ENCODE results near the gene ELOVL4.

ELOVL4 gene

DNA sequence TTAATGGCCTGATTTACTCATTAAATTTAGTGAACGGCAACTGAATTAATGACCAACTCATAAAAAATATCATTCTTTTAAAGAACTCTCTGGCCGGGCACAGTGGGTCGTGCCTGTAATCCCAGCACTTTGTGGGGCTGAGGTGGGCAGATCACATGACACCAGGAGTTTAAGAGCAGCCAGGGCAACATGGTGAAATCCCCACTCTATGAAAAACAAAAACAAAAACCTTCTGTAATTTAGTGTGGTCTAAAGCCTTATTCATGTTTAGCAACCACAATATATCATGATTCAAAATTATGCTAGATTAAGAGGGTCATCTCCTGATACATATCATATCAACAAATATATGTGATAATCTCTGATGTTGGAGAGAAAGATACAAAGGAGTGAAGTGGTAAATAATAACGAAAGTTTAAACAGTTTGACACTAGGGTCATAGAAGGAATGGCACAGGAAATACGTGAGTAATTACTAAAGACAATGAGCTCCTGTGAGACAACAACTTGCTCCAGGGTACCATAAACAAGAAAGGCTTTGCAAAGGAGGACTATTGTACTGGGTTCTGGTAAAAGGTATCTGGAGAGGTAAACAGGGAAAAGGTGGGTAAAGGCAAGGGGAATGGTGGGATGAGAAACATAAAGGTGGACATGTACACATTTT, 5.7 kb downstream of the ELOVL4 start:
- ATAC-seq = no peak
- TF ChIP-seq ZNF565 (CRISPR knock-in tag; conservative IDR thresholded peaks at IDR 0.05; ENCODE audit: low read depth) (no peak), SNAI2 (CRISPR knock-in tag; IDR thresholded peaks at IDR 0.05) (no peak), RARB (CRISPR knock-in tag; IDR thresholded peaks at IDR 0.05) (no peak), GLIS3 (CRISPR knock-in tag; IDR thresholded peaks at IDR 0.05) (no peak), ARNTL (CRISPR knock-in tag; IDR thresholded peaks at IDR 0.05; ENCODE audit: borderline replicate concordance, low read depth) (no peak)
- TF ChIP-seq, protein P1, sequence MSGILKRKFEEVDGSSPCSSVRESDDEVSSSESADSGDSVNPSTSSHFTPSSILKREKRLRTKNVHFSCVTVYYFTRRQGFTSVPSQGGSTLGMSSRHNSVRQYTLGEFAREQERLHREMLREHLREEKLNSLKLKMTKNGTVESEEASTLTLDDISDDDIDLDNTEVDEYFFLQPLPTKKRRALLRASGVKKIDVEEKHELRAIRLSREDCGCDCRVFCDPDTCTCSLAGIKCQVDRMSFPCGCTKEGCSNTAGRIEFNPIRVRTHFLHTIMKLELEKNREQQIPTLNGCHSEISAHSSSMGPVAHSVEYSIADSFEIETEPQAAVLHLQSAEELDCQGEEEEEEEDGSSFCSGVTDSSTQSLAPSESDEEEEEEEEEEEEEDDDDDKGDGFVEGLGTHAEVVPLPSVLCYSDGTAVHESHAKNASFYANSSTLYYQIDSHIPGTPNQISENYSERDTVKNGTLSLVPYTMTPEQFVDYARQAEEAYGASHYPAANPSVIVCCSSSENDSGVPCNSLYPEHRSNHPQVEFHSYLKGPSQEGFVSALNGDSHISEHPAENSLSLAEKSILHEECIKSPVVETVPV (CRISPR knock-in tag; IDR thresholded peaks at IDR 0.05) = no peak
- TF ChIP-seq, protein P2, sequence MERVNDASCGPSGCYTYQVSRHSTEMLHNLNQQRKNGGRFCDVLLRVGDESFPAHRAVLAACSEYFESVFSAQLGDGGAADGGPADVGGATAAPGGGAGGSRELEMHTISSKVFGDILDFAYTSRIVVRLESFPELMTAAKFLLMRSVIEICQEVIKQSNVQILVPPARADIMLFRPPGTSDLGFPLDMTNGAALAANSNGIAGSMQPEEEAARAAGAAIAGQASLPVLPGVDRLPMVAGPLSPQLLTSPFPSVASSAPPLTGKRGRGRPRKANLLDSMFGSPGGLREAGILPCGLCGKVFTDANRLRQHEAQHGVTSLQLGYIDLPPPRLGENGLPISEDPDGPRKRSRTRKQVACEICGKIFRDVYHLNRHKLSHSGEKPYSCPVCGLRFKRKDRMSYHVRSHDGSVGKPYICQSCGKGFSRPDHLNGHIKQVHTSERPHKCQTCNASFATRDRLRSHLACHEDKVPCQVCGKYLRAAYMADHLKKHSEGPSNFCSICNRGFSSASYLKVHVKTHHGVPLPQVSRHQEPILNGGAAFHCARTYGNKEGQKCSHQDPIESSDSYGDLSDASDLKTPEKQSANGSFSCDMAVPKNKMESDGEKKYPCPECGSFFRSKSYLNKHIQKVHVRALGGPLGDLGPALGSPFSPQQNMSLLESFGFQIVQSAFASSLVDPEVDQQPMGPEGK (CRISPR knock-in tag; IDR thresholded peaks at IDR 0.05; ENCODE audit: borderline replicate concordance) = no peak
- TF ChIP-seq, protein P3, sequence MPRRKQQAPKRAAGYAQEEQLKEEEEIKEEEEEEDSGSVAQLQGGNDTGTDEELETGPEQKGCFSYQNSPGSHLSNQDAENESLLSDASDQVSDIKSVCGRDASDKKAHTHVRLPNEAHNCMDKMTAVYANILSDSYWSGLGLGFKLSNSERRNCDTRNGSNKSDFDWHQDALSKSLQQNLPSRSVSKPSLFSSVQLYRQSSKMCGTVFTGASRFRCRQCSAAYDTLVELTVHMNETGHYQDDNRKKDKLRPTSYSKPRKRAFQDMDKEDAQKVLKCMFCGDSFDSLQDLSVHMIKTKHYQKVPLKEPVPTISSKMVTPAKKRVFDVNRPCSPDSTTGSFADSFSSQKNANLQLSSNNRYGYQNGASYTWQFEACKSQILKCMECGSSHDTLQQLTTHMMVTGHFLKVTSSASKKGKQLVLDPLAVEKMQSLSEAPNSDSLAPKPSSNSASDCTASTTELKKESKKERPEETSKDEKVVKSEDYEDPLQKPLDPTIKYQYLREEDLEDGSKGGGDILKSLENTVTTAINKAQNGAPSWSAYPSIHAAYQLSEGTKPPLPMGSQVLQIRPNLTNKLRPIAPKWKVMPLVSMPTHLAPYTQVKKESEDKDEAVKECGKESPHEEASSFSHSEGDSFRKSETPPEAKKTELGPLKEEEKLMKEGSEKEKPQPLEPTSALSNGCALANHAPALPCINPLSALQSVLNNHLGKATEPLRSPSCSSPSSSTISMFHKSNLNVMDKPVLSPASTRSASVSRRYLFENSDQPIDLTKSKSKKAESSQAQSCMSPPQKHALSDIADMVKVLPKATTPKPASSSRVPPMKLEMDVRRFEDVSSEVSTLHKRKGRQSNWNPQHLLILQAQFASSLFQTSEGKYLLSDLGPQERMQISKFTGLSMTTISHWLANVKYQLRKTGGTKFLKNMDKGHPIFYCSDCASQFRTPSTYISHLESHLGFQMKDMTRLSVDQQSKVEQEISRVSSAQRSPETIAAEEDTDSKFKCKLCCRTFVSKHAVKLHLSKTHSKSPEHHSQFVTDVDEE (CRISPR knock-in tag; IDR thresholded peaks at IDR 0.05) = no peak

DNA sequence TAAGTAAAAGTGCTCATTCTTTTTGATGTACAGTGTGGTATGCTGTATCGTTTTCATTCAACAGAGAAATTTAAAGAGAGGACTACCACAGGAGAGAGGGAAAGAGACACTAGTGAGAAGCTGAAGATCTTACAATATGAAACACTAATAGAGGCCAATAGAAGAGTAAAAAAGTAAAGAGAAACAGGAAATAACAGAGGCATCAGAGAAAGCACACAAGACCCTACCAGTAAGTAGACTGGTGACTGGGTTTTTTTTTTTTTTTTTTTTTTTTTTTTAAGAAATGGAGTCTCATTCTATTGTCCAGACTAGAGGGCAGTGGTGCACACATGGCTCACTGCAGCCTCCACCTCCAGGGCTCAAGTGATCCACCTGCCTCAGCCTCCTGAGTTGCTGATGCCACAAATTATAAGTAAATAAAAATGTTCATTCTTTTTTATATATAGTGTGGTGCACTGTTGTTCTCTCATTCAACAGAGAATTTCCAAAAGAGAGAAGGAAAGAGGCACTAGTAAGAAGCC, 18.8 kb downstream of the ELOVL4 start:
- TF ChIP-seq RARB (CRISPR knock-in tag; IDR thresholded peaks at IDR 0.05) (no peak), ZNF70 (CRISPR knock-in tag; IDR thresholded peaks at IDR 0.05) (no peak), BACH2 (CRISPR knock-in tag; IDR thresholded peaks at IDR 0.05; ENCODE audit: borderline replicate concordance) (no peak), ZC3H10 (CRISPR knock-in tag; IDR thresholded peaks at IDR 0.05) (no peak)
- TF ChIP-seq, protein P1 (CRISPR knock-in tag; IDR thresholded peaks at IDR 0.05) = no peak
- TF ChIP-seq, protein P2 (CRISPR knock-in tag; IDR thresholded peaks at IDR 0.05; ENCODE audit: borderline replicate concordance) = no peak
- TF ChIP-seq, protein P3 (CRISPR knock-in tag; IDR thresholded peaks at IDR 0.05) = no peak
- ATAC-seq = no peak; the same call in 1 of the 3 replicates

DNA sequence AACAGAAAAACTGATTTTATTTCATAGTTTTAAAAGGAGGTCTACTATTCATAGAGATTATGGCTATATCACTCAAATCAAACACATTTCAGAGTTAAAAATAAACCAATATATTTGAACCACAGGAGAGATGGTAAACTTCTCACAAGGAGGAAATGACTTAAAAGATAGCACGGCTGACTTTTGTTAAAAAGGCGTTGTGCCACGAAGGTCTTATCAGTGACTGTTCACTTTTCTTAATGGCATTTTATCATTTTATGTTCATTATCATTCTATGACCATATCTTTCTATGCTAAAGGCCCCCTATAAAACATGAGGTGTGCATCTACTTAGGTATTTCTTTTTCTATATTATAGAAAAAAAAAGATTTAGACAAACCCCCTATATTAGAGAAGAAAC, 19.6 kb downstream of the ELOVL4 start:
- TF ChIP-seq, protein P2 (CRISPR knock-in tag; IDR thresholded peaks at IDR 0.05; ENCODE audit: borderline replicate concordance) = no peak
- TF ChIP-seq ZNF565 (CRISPR knock-in tag; conservative IDR thresholded peaks at IDR 0.05; ENCODE audit: low read depth) = no peak
- TF ChIP-seq, protein P4, sequence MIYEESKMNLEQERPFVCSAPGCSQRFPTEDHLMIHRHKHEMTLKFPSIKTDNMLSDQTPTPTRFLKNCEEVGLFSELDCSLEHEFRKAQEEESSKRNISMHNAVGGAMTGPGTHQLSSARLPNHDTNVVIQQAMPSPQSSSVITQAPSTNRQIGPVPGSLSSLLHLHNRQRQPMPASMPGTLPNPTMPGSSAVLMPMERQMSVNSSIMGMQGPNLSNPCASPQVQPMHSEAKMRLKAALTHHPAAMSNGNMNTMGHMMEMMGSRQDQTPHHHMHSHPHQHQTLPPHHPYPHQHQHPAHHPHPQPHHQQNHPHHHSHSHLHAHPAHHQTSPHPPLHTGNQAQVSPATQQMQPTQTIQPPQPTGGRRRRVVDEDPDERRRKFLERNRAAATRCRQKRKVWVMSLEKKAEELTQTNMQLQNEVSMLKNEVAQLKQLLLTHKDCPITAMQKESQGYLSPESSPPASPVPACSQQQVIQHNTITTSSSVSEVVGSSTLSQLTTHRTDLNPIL (CRISPR knock-in tag; IDR thresholded peaks at IDR 0.05; ENCODE audit: low read depth) = no peak
- TF ChIP-seq BACH2 (CRISPR knock-in tag; IDR thresholded peaks at IDR 0.05; ENCODE audit: borderline replicate concordance) = no peak
- no peak for TF ChIP-seq GLIS3 (CRISPR knock-in tag; IDR thresholded peaks at IDR 0.05)
- no peak for TF ChIP-seq TOX (CRISPR knock-in tag; IDR thresholded peaks at IDR 0.05; ENCODE audit: borderline replicate concordance)
- no peak for TF ChIP-seq ZC3H10 (CRISPR knock-in tag; IDR thresholded peaks at IDR 0.05)
- TF ChIP-seq, protein P5, sequence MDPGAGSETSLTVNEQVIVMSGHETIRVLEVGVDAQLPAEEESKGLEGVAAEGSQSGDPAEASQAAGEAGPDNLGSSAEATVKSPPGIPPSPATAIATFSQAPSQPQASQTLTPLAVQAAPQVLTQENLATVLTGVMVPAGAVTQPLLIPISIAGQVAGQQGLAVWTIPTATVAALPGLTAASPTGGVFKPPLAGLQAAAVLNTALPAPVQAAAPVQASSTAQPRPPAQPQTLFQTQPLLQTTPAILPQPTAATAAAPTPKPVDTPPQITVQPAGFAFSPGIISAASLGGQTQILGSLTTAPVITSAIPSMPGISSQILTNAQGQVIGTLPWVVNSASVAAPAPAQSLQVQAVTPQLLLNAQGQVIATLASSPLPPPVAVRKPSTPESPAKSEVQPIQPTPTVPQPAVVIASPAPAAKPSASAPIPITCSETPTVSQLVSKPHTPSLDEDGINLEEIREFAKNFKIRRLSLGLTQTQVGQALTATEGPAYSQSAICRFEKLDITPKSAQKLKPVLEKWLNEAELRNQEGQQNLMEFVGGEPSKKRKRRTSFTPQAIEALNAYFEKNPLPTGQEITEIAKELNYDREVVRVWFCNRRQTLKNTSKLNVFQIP (CRISPR knock-in tag; IDR thresholded peaks at IDR 0.05; ENCODE audit: borderline replicate concordance, low read depth) = no peak
- no peak for TF ChIP-seq ISL1 (CRISPR knock-in tag; IDR thresholded peaks at IDR 0.05)
- ATAC-seq = no peak

Measured in SK-N-SH treated with all-trans-retinoic acid at 6 μM for 48 hours (cell line).